HUES6 (cell line): Measurements from ENCODE around the gene TDG.
"Not testable (repeated sequence)": the region's sequence is repeated elsewhere in the genome, so short reads cannot be mapped to it uniquely, and the experiment has no call there.

Experiments
- H3K27ac ChIP-seq: 2 replicates; pipeline ENCODE4 v1.7.0; 2013; ENCODE audit warnings: low read depth, mild to moderate bottlenecking, low read length, inconsistent platforms
- H3K27me3 ChIP-seq: 2 replicates; pipeline ENCODE4 v1.6.1; 2013; ENCODE audit warnings: low read length; ENCODE audit not compliant: control insufficient read depth, insufficient read depth
- H3K36me3 ChIP-seq: 2 replicates; pipeline ENCODE4 v1.6.1; 2013; ENCODE audit warnings: low read length; ENCODE audit not compliant: control insufficient read depth, insufficient read depth
- H3K4me1 ChIP-seq: 2 replicates; pipeline ENCODE4 v1.6.1; 2013; ENCODE audit warnings: low read length; ENCODE audit not compliant: control insufficient read depth, insufficient read depth
- H3K4me3 ChIP-seq: 2 replicates; pipeline ENCODE4 v1.5.1; 2013; ENCODE audit warnings: low read depth, low read length
- H3K9ac ChIP-seq: one replicate; pipeline ENCODE4 v1.6.1; 2013; ENCODE audit warnings: mild to moderate bottlenecking, low read length
- H3K9me3 ChIP-seq: 2 replicates; pipeline ENCODE4 v1.6.1; 2013; ENCODE audit warnings: low read depth, low read length; ENCODE audit not compliant: control insufficient read depth, insufficient read depth

TDG gene

DNA sequence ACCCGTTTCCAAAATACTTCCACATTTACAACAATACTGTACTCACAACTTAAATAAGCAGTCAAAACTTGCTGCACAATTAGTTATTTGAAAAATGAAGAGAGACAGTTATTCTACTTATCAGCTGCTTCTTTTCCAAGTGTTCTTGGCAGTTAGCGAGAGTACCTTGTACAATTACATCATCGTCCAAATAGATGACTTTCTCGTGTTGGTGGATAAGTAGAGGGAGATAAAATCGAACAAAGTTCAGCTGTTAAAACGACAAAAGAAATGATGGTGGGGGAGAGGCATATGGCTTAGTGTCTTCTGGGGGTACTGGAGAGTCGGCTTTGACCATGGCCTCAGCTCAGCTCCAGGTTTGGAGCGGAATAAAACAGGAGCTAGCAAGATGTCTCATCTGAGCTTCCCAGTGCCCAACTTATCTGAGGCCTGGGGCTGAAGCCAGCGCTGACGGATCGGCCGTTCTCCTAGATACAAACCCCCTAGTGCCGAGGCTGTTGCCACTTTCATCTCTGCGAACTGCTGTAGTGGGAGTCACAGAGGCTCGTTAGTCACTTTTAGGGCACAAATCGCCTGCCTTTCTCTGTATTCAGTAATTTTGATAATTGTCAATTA lies 31.7 kb downstream of the TDG start:
- Histone ChIP-seq H3K9ac (no peak overlapping the region), H3K4me3 (no peak overlapping the region), H3K36me3 (no peaks in the 10 kb centered on the region), H3K27me3 (no peaks in the 10 kb centered on the region), H3K9me3 (no peaks in the 10 kb centered on the region), H3K4me1 (no peaks in the 10 kb centered on the region), H3K27ac (no peak overlapping the region)

DNA sequence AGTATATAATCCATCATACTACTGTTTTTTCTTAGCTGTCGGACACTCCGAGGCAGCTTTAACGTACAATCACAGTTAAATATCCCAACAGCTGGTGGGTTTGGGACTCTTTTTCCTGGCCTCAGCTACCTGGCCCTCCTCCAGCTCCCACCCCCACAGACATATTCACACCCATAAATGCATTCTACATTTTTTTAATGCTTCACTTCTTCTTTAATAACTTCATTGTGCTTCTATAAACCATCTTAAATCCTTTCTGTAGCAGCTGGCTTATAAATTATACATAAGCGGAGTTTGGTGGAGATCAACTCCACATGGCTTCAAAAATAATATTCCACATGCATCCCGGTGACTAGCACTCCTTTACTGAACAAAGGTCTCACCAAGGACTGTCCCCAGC lies 33.3 kb downstream of the TDG start:
- no peaks in the 10 kb centered on the region for H3K36me3 ChIP-seq
- H3K9me3 ChIP-seq = no peaks in the 10 kb centered on the region
- H3K27me3 ChIP-seq = 0 out of 2 replicates have a peak, but pooled peaks cover 3% of the 10 kb centered on the region
- no peaks in the 10 kb centered on the region for H3K4me1 ChIP-seq
- H3K27ac ChIP-seq = no peak overlapping the region
- H3K4me3 ChIP-seq = no peak overlapping the region
- no peak overlapping the region for H3K9ac ChIP-seq

DNA sequence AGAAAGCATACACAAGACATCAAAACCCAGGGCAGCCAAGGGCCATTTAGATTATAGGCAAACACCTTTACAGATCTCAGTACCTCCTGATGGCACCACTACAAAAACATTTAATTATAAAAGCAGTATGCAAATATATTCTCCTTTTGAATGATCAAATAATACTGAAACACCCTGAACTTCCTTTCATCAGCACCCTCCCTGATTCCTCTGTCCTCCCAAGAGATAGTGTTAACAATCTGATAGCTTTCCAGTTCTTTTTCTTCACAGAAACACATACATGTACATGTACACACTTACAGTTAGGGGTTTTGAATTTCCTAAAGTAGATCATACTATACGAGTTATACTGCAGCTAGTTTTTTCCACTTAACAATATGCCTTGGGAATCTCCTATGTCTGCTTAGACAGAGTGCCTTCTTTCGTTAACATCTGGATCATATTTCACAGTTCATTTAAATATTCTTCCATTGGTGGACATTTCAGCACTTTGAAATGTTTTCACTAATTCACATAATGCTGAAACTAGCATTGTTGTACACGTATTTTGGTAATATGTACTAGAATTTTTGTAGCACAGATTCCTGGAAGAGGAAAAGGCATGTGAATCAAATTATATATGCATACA lies 35.2 kb downstream of the TDG start:
- Histone ChIP-seq H3K27me3 (0 out of 2 replicates have a peak, but pooled peaks cover 3% of the 10 kb centered on the region), H3K27ac (no peak overlapping the region), H3K4me1 (no peaks in the 10 kb centered on the region), H3K4me3 (no peak overlapping the region), H3K9me3 (no peaks in the 10 kb centered on the region), H3K36me3 (no peaks in the 10 kb centered on the region), H3K9ac (no peak overlapping the region)

DNA sequence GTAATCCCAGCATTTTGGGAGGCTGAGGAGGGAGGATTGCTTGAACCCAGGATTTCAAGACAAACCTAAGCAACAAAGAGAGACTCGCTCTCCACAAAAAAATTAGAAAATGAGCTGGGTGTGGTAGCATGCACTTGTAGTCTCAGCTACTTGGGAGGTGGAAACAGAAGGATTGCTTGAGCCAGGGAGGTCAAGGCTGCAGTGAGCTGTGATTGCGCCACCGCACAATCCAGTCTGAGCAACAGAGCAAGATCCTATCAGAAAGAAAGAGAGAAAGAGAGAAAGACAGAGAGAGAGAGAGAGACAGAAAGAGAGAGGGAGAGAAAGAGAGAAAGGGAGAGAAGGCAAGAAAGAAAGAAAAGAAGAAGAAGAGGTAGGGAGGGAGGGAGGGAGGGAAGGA lies 37.0 kb downstream of the TDG start:
- no peaks in the 10 kb centered on the region for H3K36me3 ChIP-seq
- H3K9me3 ChIP-seq = no peaks in the 10 kb centered on the region
- H3K27ac ChIP-seq = no peak overlapping the region
- H3K27me3 ChIP-seq = 0 out of 2 replicates have a peak, but pooled peaks cover 3% of the 10 kb centered on the region
- no peak overlapping the region for H3K4me3 ChIP-seq
- H3K4me1 ChIP-seq = no peaks in the 10 kb centered on the region
- H3K9ac ChIP-seq = no peak overlapping the region

DNA sequence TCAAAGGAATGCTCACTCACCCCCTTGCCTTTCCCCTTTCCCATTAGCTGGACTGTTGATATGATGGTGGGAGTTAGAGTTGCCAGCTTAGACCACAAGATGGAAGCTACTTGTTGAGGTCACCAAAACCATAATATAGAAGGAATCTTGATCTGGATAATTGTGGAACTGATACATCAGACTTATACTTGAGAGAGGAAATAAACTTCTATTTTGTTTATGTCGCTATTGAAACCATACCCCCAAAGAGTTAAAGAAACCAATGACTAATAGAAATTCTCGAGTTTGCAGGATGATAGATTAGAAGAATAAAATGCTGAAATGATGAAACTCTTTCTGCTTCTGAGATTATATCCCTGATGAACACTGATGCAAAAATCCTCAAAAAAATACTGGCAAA lies 37.9 kb downstream of the TDG start:
- Histone ChIP-seq H3K36me3 (no peaks in the 10 kb centered on the region), H3K9ac (no peak overlapping the region), H3K27me3 (0 out of 2 replicates have a peak, but pooled peaks cover 3% of the 10 kb centered on the region), H3K4me3 (no peak overlapping the region), H3K9me3 (no peaks in the 10 kb centered on the region), H3K4me1 (no peaks in the 10 kb centered on the region), H3K27ac (no peak overlapping the region)

DNA sequence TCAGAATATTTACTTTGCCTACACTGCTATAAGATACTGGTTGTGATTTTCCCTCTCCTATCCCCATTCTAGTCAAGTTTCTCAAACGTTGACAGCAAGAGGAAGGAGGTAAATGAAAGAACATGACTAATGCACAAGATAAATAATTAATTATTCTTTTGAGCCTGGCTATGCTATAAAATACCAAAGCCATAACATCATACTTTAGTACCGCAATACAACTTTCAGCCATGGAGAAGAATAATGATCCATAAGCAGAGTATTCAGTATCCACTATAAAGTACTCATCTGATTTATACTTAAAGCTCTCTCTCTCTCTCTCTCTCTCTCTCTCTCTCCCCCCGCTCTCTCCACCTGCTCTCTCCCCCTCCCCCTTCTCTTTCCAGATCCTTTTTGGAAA lies 41.3 kb downstream of the TDG start:
- Histone ChIP-seq H3K27ac (no peak overlapping the region), H3K4me1 (no peaks in the 10 kb centered on the region), H3K27me3 (0 out of 2 replicates have a peak, but pooled peaks cover 3% of the 10 kb centered on the region), H3K9me3 (no peaks in the 10 kb centered on the region), H3K4me3 (no peak overlapping the region), H3K9ac (no peak overlapping the region), H3K36me3 (no peaks in the 10 kb centered on the region)

DNA sequence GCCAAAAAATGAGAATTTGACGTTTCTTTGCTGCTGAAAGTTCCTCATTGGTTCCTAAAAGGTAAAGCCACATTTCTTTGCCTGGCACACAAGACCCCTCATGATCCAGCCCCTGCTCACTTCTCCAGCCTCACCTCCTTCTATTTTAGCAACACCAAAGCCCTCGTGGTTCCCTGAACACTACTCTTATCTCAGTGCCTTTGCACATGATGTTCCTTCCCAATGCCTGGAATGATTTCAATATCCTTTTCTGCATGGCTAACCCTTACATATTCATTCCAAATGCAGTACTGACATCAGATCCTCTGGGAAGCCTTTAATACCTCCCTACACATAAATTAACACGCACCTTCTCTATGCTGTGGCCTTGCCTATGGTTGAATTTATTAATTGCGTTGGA lies 44.4 kb downstream of the TDG start:
- no peak overlapping the region for H3K4me3 ChIP-seq
- no peak overlapping the region for H3K9ac ChIP-seq
- no peaks in the 10 kb centered on the region for H3K36me3 ChIP-seq
- no peaks in the 10 kb centered on the region for H3K9me3 ChIP-seq
- H3K4me1 ChIP-seq = no peaks in the 10 kb centered on the region
- H3K27me3 ChIP-seq = no peaks in the 10 kb centered on the region
- no peak overlapping the region for H3K27ac ChIP-seq

DNA sequence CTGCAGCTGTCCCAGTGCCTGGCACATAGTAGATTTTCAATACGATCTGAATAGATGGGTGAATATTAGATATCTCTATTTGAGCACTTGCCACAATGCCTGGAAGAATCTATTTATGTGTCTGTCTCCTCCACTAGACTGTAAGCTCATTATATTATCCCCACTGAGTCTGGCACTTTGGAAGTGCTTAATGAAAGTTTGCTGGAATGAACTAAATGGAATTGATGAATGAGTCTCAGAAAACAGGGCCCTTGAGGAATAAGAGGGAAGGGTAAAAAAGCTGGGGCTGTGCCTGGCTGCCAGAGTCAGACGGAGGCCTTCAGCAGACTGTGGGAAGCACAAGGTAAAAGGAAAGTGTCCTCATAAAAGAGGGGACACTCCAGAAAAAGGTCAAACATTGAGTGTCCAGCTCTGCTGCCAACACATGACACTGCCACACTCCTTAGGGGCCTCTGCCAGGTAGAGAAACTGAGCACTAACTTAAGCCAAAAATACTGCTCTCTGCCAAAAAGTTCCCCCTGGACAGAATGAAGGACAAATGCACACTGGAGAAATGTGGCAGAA lies 45.0 kb downstream of the TDG start:
- Histone ChIP-seq H3K27ac (no peak overlapping the region), H3K9me3 (no peaks in the 10 kb centered on the region), H3K27me3 (no peaks in the 10 kb centered on the region), H3K4me1 (no peaks in the 10 kb centered on the region), H3K4me3 (no peak overlapping the region), H3K36me3 (no peaks in the 10 kb centered on the region), H3K9ac (no peak overlapping the region)

DNA sequence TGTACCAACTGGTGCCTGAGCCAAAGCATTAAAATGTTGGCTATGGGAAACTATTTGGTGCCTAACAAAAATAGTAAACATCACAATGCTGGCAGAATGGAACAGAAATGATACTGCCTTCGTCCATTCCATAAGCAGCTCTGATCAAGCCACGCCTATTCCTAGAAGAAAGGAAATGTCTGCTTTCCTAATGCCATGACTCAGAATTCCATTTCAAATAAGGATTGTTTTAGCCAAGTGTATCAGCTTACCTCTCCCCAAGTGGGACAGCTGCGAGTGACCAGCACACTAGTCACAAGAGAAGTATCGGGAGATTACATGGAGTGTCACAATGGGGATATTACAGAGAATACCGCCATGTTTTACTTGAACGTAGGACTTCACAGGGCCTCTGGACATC lies 45.6 kb downstream of the TDG start:
- H3K4me1 ChIP-seq = no peaks in the 10 kb centered on the region
- no peak overlapping the region for H3K4me3 ChIP-seq
- no peaks in the 10 kb centered on the region for H3K36me3 ChIP-seq
- H3K9ac ChIP-seq = no peak overlapping the region
- H3K27me3 ChIP-seq = no peaks in the 10 kb centered on the region
- no peaks in the 10 kb centered on the region for H3K9me3 ChIP-seq
- no peak overlapping the region for H3K27ac ChIP-seq

DNA sequence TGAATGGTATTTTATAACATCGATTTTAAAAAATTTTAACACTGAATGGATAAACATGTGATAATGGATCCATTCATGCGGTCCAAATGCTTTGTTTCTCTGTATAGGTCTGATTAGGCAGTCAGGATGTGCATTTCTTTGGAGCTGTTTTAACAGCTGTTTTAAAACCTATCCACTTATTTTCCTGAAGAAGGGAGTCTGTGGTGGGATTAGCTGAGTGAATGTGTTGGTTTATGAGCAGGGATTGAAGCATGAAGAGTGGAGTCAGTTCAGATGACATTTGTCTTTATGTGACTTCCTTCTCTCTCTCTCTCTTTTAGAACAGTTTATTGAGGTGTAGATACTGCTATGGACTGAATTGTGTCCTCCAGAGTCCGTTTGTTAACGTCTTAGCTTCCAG lies 46.7 kb downstream of the TDG start:
- H3K4me1 ChIP-seq = no peaks in the 10 kb centered on the region
- no peaks in the 10 kb centered on the region for H3K36me3 ChIP-seq
- H3K27me3 ChIP-seq = no peaks in the 10 kb centered on the region
- H3K9ac ChIP-seq = no peak overlapping the region
- no peaks in the 10 kb centered on the region for H3K9me3 ChIP-seq
- H3K4me3 ChIP-seq = no peak overlapping the region
- H3K27ac ChIP-seq = no peak overlapping the region

DNA sequence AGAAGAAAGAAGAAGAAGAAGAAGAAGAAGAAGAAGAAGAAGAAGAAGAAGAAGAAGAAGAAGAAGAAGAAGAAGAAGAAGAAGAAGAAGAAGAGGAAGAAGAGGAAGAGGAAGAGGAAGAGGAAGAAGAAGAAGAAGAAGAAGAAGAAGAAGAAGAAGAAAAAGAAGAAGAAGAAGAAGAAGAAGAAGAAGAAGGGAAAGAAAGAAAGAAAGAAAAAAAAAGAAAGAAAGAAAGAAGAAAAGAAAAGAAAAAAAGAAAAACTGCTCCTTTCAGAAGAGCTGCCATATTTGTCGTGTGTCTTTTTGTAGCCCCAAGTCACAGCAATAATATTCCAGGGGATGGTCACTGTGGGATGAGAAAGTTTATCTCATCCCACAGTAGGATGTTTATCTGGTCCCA lies 56.2 kb downstream of the TDG start:
- not testable (repeated sequence) for H3K27me3 ChIP-seq, H3K27ac ChIP-seq, H3K4me3 ChIP-seq, H3K4me1 ChIP-seq, H3K36me3 ChIP-seq, H3K9ac ChIP-seq
- peaks cover 11% of the 10 kb centered on the region for H3K9me3 ChIP-seq
